ENCODE data around the gene PYGB. TPM values are rescaled to one million over a fixed set of nuclear protein-coding genes. Genes with fewer than 3 reads are reported as not detected.

Gene PYGB
- total and polyA plus RNA-seq, 2 donors (not counting 1 experiment from before 2014, with no cell fraction given): 22.5 to 30.6 TPM

GRCh38 chr20:25295386-25296093, 47.7 kb downstream of the PYGB start:
- ATAC-seq (ENCODE audit: low read depth): no peak
- H3K4me1 Mint-ChIP-seq: peaks cover 11% of the 10 kb centered on the region
- H3K9me3 ChIP-seq (ENCODE audit: control extremely low read depth in 1 of 3, control insufficient read depth in 2 of 3, insufficient read depth in 1 of 3, low read length in 2 of 3): no peaks in the 10 kb centered on the region
- DNase-seq: no peak
- no peak overlapping the region for H3K4me3 Mint-ChIP-seq
- H3K9ac ChIP-seq (ENCODE audit: low read length): no peak overlapping the region
- ChIA-PET CTCF (interaction anchor here (0.6 to 5.1 kb wide), 15 partner anchors 14 to 302 kb away, joined by 3 to 133 read pairs (median 3); partner anchors contain the start of genes ABHD12 and GINS1), POLR2A (no interaction called here)
- no peak overlapping the region for H3K27ac Mint-ChIP-seq
- no peak overlapping the region for H3K4me2 ChIP-seq (replicated peaks; ENCODE audit: low read depth, low read length, poor library complexity, severe bottlenecking)
- H3K9me3 Mint-ChIP-seq (ENCODE audit: insufficient read depth): no peaks in the 10 kb centered on the region
- peaks cover 0 to 11% of the 10 kb centered on the region in 2 experiments for H3K36me3 ChIP-seq (replicated peaks in 1 of 2; ENCODE audit: control extremely low read depth in 1 of 2, control insufficient read depth in 1 of 2, extremely low read depth in 1 of 2, insufficient read depth in 2 of 2, low read length in 1 of 2)
- H2AFZ ChIP-seq (ENCODE audit: insufficient read depth, low read depth, low read length, poor library complexity, severe bottlenecking): no peak overlapping the region
- no peak overlapping the region for H3K4me3 ChIP-seq (ENCODE audit: control extremely low read depth in 1 of 5, extremely low read depth in 1 of 5, insufficient read depth in 1 of 5, low read depth in 2 of 5, low read length in 4 of 5)
- no peaks in the 10 kb centered on the region for H3K27me3 ChIP-seq (replicated peaks in 1 of 4; ENCODE audit: control extremely low read depth in 1 of 4, control insufficient read depth in 3 of 4, insufficient read depth in 4 of 4, low read length in 3 of 4)
- intact Hi-C loops (cut with micrococcal nuclease): loop anchor here (2.0 kb wide), 1 partner anchor 95 kb away; the partner anchor contains the start of gene ABHD12
- H4K20me1 ChIP-seq (ENCODE audit: control insufficient read depth, insufficient read depth, low read length, poor library complexity, severe bottlenecking): no peaks in the 10 kb centered on the region
- no peak overlapping the region for H3K27ac ChIP-seq (ENCODE audit: low read length in 2 of 2)
- H3K79me2 ChIP-seq (ENCODE audit: control insufficient read depth, insufficient read depth, low read length): no peaks in the 10 kb centered on the region
- peaks cover 0 to 18% of the 10 kb centered on the region in 2 donors for H3K4me1 ChIP-seq (ENCODE audit: control insufficient read depth in 2 of 2, insufficient read depth in 2 of 2, low read length in 2 of 2)
- TF ChIP-seq EZH2 (IDR thresholded peaks at IDR 0.05; ENCODE audit: borderline replicate concordance, insufficient read depth, low read depth, low read length, poor library complexity, severe bottlenecking) (no peak), CTCF (IDR thresholded peaks at IDR 0.05) (no peak)
- WGBS (ENCODE audit: insufficient coverage): 91% methylated on average over 10 of the region's 10 CpGs
- H3K27me3 Mint-ChIP-seq: no peaks in the 10 kb centered on the region

Measured in B cell (primary cell).